ENCODE measurements around the gene POLR2I. TPM values are rescaled to one million over a fixed set of nuclear protein-coding genes. Genes with fewer than 3 reads are reported as not detected.

Gene POLR2I
- total and polyA plus RNA-seq, 2 of the 13 experiments (the other 11 are each of a cell fraction or from before 2014, with no cell fraction given), result 40.5 to 104 TPM

DNA sequence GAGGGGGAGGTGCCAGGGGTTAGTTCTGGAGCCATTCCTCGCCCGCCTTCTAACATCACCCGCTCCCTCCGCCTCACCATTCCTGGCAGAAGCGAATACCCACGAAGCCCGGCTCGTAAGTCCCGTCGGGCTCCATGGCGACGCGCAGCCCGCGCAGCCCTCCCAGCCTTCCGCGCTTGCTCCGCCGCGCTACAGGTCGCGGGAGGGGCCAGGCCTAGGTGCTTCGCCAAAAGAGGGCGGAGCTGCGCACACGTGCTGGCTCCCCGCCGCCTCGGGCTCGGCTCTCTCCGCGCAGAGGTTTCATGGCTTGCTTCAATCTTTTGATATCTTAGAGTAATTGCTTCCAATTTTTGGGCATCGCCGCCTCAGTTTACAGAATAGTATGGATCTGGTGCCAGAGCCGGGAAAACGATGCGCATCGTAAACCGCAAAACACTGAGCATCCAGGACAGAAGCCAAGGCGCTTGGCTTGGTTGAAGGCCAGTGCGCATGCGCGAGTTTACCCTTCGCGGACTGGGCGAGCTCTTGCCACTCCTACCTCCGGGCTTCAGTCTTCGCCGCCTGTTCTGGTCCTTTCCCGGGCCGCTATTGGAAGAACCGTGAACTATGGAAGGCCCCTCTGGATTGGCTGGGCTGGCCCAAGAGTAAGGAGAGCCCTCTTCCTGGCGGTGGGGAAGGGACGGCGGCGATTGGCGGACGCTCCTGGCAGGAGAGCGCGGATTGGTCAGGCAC, at the start of gene POLR2I (continued):
- TF ChIP-seq, protein P1, sequence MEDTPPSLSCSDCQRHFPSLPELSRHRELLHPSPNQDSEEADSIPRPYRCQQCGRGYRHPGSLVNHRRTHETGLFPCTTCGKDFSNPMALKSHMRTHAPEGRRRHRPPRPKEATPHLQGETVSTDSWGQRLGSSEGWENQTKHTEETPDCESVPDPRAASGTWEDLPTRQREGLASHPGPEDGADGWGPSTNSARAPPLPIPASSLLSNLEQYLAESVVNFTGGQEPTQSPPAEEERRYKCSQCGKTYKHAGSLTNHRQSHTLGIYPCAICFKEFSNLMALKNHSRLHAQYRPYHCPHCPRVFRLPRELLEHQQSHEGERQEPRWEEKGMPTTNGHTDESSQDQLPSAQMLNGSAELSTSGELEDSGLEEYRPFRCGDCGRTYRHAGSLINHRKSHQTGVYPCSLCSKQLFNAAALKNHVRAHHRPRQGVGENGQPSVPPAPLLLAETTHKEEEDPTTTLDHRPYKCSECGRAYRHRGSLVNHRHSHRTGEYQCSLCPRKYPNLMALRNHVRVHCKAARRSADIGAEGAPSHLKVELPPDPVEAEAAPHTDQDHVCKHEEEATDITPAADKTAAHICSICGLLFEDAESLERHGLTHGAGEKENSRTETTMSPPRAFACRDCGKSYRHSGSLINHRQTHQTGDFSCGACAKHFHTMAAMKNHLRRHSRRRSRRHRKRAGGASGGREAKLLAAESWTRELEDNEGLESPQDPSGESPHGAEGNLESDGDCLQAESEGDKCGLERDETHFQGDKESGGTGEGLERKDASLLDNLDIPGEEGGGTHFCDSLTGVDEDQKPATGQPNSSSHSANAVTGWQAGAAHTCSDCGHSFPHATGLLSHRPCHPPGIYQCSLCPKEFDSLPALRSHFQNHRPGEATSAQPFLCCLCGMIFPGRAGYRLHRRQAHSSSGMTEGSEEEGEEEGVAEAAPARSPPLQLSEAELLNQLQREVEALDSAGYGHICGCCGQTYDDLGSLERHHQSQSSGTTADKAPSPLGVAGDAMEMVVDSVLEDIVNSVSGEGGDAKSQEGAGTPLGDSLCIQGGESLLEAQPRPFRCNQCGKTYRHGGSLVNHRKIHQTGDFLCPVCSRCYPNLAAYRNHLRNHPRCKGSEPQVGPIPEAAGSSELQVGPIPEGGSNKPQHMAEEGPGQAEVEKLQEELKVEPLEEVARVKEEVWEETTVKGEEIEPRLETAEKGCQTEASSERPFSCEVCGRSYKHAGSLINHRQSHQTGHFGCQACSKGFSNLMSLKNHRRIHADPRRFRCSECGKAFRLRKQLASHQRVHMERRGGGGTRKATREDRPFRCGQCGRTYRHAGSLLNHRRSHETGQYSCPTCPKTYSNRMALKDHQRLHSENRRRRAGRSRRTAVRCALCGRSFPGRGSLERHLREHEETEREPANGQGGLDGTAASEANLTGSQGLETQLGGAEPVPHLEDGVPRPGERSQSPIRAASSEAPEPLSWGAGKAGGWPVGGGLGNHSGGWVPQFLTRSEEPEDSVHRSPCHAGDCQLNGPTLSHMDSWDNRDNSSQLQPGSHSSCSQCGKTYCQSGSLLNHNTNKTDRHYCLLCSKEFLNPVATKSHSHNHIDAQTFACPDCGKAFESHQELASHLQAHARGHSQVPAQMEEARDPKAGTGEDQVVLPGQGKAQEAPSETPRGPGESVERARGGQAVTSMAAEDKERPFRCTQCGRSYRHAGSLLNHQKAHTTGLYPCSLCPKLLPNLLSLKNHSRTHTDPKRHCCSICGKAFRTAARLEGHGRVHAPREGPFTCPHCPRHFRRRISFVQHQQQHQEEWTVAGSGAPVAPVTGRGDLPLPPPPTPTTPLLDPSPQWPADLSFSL (CRISPR knock-in tag; IDR thresholded peaks at IDR 0.05), result no peak
- no peak for TF ChIP-seq HNF4A (CRISPR knock-in tag; IDR thresholded peaks at IDR 0.05)
- TF ChIP-seq FOXA1 (IDR thresholded peaks at IDR 0.05), result no peak
- peak; percentile 26; the same call in 1 of the 2 replicates for TF ChIP-seq FOXA1 (CRISPR knock-in tag; IDR thresholded peaks at IDR 0.05)
- 0 out of 2 replicates have a peak, but pooled peaks have one; percentile 62 for TF ChIP-seq ZNF879 (CRISPR knock-in tag; IDR thresholded peaks at IDR 0.05)
- TF ChIP-seq HOXD1 (CRISPR knock-in tag; IDR thresholded peaks at IDR 0.05), result peak; percentile 68
- TF ChIP-seq, protein P2, sequence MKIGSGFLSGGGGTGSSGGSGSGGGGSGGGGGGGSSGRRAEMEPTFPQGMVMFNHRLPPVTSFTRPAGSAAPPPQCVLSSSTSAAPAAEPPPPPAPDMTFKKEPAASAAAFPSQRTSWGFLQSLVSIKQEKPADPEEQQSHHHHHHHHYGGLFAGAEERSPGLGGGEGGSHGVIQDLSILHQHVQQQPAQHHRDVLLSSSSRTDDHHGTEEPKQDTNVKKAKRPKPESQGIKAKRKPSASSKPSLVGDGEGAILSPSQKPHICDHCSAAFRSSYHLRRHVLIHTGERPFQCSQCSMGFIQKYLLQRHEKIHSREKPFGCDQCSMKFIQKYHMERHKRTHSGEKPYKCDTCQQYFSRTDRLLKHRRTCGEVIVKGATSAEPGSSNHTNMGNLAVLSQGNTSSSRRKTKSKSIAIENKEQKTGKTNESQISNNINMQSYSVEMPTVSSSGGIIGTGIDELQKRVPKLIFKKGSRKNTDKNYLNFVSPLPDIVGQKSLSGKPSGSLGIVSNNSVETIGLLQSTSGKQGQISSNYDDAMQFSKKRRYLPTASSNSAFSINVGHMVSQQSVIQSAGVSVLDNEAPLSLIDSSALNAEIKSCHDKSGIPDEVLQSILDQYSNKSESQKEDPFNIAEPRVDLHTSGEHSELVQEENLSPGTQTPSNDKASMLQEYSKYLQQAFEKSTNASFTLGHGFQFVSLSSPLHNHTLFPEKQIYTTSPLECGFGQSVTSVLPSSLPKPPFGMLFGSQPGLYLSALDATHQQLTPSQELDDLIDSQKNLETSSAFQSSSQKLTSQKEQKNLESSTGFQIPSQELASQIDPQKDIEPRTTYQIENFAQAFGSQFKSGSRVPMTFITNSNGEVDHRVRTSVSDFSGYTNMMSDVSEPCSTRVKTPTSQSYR (CRISPR knock-in tag; IDR thresholded peaks at IDR 0.05; ENCODE audit: borderline replicate concordance), result no peak
- TF ChIP-seq SMYD3 (CRISPR knock-in tag; IDR thresholded peaks at IDR 0.05), result peak; percentile 91
- TF ChIP-seq ATF7 (IDR thresholded peaks at IDR 0.05), result no peak
- TF ChIP-seq ATF7 (CRISPR knock-in tag; IDR thresholded peaks at IDR 0.05), result no peak
- TF ChIP-seq, protein P3, sequence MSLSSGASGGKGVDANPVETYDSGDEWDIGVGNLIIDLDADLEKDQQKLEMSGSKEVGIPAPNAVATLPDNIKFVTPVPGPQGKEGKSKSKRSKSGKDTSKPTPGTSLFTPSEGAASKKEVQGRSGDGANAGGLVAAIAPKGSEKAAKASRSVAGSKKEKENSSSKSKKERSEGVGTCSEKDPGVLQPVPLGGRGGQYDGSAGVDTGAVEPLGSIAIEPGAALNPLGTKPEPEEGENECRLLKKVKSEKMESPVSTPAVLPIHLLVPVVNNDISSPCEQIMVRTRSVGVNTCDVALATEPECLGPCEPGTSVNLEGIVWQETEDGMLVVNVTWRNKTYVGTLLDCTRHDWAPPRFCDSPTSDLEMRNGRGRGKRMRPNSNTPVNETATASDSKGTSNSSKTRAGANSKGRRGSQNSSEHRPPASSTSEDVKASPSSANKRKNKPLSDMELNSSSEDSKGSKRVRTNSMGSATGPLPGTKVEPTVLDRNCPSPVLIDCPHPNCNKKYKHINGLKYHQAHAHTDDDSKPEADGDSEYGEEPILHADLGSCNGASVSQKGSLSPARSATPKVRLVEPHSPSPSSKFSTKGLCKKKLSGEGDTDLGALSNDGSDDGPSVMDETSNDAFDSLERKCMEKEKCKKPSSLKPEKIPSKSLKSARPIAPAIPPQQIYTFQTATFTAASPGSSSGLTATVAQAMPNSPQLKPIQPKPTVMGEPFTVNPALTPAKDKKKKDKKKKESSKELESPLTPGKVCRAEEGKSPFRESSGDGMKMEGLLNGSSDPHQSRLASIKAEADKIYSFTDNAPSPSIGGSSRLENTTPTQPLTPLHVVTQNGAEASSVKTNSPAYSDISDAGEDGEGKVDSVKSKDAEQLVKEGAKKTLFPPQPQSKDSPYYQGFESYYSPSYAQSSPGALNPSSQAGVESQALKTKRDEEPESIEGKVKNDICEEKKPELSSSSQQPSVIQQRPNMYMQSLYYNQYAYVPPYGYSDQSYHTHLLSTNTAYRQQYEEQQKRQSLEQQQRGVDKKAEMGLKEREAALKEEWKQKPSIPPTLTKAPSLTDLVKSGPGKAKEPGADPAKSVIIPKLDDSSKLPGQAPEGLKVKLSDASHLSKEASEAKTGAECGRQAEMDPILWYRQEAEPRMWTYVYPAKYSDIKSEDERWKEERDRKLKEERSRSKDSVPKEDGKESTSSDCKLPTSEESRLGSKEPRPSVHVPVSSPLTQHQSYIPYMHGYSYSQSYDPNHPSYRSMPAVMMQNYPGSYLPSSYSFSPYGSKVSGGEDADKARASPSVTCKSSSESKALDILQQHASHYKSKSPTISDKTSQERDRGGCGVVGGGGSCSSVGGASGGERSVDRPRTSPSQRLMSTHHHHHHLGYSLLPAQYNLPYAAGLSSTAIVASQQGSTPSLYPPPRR (CRISPR knock-in tag; IDR thresholded peaks at IDR 0.05; ENCODE audit: borderline replicate concordance), result peak; percentile 46; the same call in 1 of the 2 replicates
- no peak for TF ChIP-seq CC2D1A (CRISPR knock-in tag; IDR thresholded peaks at IDR 0.05)
- TF ChIP-seq, protein P4, sequence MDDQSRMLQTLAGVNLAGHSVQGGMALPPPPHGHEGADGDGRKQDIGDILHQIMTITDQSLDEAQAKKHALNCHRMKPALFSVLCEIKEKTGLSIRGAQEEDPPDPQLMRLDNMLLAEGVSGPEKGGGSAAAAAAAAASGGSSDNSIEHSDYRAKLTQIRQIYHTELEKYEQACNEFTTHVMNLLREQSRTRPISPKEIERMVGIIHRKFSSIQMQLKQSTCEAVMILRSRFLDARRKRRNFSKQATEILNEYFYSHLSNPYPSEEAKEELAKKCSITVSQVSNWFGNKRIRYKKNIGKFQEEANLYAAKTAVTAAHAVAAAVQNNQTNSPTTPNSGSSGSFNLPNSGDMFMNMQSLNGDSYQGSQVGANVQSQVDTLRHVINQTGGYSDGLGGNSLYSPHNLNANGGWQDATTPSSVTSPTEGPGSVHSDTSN (CRISPR knock-in tag; IDR thresholded peaks at IDR 0.05; ENCODE audit: borderline replicate concordance), result peak; percentile 91
- TF ChIP-seq POLR2G (IDR thresholded peaks at IDR 0.05; ENCODE audit: low read depth, low read length), result peak; percentile 88
